LNCaP clone FGC (cell line): ENCODE results near the gene CYYR1.
A peak's percentile ranks its signal among the peaks of the same experiment; 100 is the strongest.

Source experiments
- DNase-seq: peaks from one replicate; pipeline ENCODE4 v3.0.0-alpha.2; 2011; ENCODE audit warnings: low read depth
- H3K4me3 ChIP-seq: 2 replicates; pipeline ENCODE4 v1.5.1; 2011; ENCODE audit warnings: mild to moderate bottlenecking, low read depth, low read length, control low read depth
- CTCF ChIP-seq: IDR thresholded peaks from 2 replicates; pipeline ENCODE4 v1.5.1; 2012; ENCODE audit warnings: mild to moderate bottlenecking; ENCODE audit not compliant: control insufficient read depth, insufficient read depth; ENCODE audit errors: extremely low read depth

Gene CYYR1

GRCh38 chr21:26503414-26503813 lies 69.7 kb downstream of the CYYR1 start:
- H3K4me3 ChIP-seq = no peak overlapping the region
- no peak for DNase-seq
- TF ChIP-seq CTCF = no peak

GRCh38 chr21:26501495-26502021 lies 71.5 kb downstream of the CYYR1 start:
- TF ChIP-seq CTCF = no peak
- no peak for DNase-seq
- H3K4me3 ChIP-seq = no peak overlapping the region

- no peak for TF ChIP-seq CTCF
- no peak for DNase-seq
- H3K4me3 ChIP-seq = no peak overlapping the region
Measured at GRCh38 chr21:26499495-26499894, 73.6 kb downstream of the CYYR1 start.

- no peak for DNase-seq
- no peak for TF ChIP-seq CTCF
Measured at GRCh38 chr21:26495283-26495849, 77.7 kb downstream of the CYYR1 start.

GRCh38 chr21:26491663-26492062 lies 81.4 kb downstream of the CYYR1 start:
- H3K4me3 ChIP-seq = no peak overlapping the region
- no peak for TF ChIP-seq CTCF
- no peak for DNase-seq

More at GRCh38 chr21:26495283-26495849, 77.7 kb downstream of the CYYR1 start:
- no peak overlapping the region for H3K4me3 ChIP-seq

- TF ChIP-seq CTCF = no peak
- no peak overlapping the region for H3K4me3 ChIP-seq
- DNase-seq = no peak
Measured at GRCh38 chr21:26490771-26491170, 82.3 kb downstream of the CYYR1 start.

- 0 out of 2 replicates have a peak, but pooled peaks have one; percentile 8 for TF ChIP-seq CTCF
- H3K4me3 ChIP-seq = no peak overlapping the region
- no peak for DNase-seq
Measured at GRCh38 chr21:26489781-26490180, 83.3 kb downstream of the CYYR1 start.
